IPS-18a (cell line): ENCODE data around the gene ZNF22.
A peak's percentile ranks its signal among the peaks of the same experiment; 100 is the strongest.

Experiments used
- H3K27ac ChIP-seq: one replicate; pipeline ENCODE4 v1.5.1; 2013; ENCODE audit warnings: low read length
- H3K27me3 ChIP-seq: one replicate; pipeline ENCODE4 v1.6.1; 2013; ENCODE audit warnings: mild to moderate bottlenecking, low read length; ENCODE audit not compliant: control insufficient read depth, insufficient read depth
- H3K36me3 ChIP-seq: one replicate; pipeline ENCODE4 v1.6.1; 2013; ENCODE audit warnings: low read depth, low read length; ENCODE audit not compliant: control insufficient read depth
- H3K4me1 ChIP-seq: one replicate; pipeline ENCODE4 v1.6.1; 2013; ENCODE audit warnings: low read depth, low read length; ENCODE audit not compliant: control insufficient read depth
- H3K4me3 ChIP-seq: one replicate; pipeline ENCODE4 v1.5.1; 2013; ENCODE audit warnings: low read length
- H3K9ac ChIP-seq: one replicate; pipeline ENCODE4 v1.6.1; 2013; ENCODE audit warnings: mild to moderate bottlenecking, low read length, moderate library complexity
- H3K9me3 ChIP-seq: one replicate; pipeline ENCODE4 v1.6.1; 2013; ENCODE audit warnings: low read depth, low read length; ENCODE audit not compliant: control insufficient read depth

ZNF22 gene

DNA sequence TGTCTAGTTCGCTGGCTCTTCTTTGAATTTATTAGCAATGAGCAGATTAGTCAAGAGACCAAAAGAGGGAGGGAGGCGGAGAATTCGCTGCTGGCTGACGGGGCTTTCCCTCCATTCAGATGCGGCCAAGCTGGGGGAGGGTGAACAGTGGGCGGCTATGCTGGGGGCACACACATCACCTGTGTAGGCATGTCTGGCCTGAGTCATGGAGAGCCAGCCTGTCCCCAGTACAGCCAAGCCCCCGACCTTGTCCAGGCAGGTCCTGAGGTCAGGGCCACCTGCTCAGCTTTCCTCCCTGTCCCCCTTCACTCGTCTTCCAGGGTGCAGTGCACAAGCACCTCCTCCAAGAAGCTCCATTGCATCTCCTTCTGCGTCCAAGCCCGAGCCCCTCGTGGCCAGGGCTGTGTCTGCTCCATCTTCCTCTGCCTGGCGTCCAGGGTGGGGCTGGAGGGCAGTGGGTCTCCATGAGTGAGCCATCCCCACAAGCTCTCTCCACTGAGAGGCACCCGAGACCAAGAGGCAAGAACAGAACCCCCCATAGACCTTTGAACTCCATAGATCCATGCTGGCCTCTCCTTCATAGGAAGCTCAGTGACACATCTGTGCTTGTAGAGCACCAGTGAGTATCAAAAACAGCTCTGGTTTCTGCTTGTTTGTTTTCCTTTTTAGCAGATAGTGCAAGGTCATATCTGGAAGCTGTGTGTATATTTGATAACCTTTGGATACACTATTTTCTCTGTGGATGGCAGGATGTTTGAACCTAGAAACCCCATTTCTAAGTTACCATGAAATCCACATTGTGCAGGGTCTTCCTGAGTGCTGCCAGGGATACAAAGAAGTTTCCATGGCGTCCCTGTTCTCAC, 20.2 kb upstream of the ZNF22 start:
- Histone ChIP-seq H3K27ac (no peak overlapping the region), H3K4me1 (peaks cover 50% of the 10 kb centered on the region), H3K9me3 (no peaks in the 10 kb centered on the region), H3K9ac (no peak overlapping the region), H3K27me3 (no peaks in the 10 kb centered on the region), H3K4me3 (peak overlapping the region; percentile 9), H3K36me3 (no peaks in the 10 kb centered on the region)

GRCh38 chr10:44981172-44982113, 19.3 kb upstream of the ZNF22 start:
- Histone ChIP-seq H3K9me3 (no peaks in the 10 kb centered on the region), H3K4me3 (no peak overlapping the region), H3K36me3 (no peaks in the 10 kb centered on the region), H3K9ac (no peak overlapping the region), H3K27me3 (no peaks in the 10 kb centered on the region), H3K4me1 (peaks cover 50% of the 10 kb centered on the region), H3K27ac (no peak overlapping the region)

DNA sequence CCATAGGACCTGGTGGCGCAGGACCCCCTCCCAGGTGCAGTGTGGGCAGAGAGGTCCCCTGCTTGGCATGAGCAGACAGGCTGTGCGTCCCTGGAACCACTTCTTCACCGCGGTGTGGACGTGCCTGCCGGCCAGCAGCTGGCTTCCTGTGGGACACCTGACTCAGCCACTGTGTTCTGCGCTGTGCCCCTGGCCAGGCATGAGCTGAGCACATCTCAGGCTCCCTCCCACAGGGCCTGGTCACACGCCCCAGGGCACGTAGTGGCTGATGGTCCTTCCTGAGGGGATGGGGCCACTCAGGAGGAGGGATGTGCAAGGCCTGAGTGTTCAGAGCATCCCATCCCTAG, 18.6 kb upstream of the ZNF22 start:
- Histone ChIP-seq H3K27ac (no peak overlapping the region), H3K4me3 (no peak overlapping the region), H3K36me3 (no peaks in the 10 kb centered on the region), H3K9ac (no peak overlapping the region), H3K9me3 (no peaks in the 10 kb centered on the region), H3K27me3 (no peaks in the 10 kb centered on the region), H3K4me1 (peaks cover 53% of the 10 kb centered on the region)

DNA sequence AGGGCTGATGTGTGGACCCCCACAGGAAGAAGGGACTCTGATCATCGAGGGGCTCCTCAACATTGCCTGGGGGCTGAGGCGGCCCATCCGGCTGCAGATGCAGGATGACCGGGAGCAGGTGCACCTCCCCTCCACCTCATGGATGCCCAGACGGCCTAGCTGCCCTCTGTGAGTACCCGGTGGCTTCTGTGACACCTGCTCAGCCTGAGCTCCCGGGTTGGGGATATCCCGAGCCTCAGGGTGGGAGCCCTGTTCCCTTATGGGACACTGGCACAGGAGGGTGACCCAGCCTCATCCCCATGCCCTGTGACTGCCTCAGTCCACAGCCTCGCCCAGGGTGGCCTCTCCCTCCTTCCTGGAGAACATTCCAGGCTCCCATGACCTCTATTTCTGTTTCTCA, 18.2 kb upstream of the ZNF22 start:
- no peak overlapping the region for H3K27ac ChIP-seq

GRCh38 chr10:44983066-44983894, 17.4 kb upstream of the ZNF22 start:
- Histone ChIP-seq H3K9ac (no peak overlapping the region), H3K9me3 (no peaks in the 10 kb centered on the region), H3K27ac (no peak overlapping the region), H3K4me1 (peaks cover 52% of the 10 kb centered on the region), H3K27me3 (no peaks in the 10 kb centered on the region), H3K4me3 (no peak overlapping the region), H3K36me3 (no peaks in the 10 kb centered on the region)

More for the DNA sequence above, 18.2 kb upstream of the ZNF22 start:
- H3K9ac ChIP-seq, result no peak overlapping the region
- H3K27me3 ChIP-seq, result no peaks in the 10 kb centered on the region
- no peak overlapping the region for H3K4me3 ChIP-seq
- H3K9me3 ChIP-seq, result no peaks in the 10 kb centered on the region
- no peaks in the 10 kb centered on the region for H3K36me3 ChIP-seq
- peaks cover 53% of the 10 kb centered on the region for H3K4me1 ChIP-seq

- Histone ChIP-seq H3K9ac (no peak overlapping the region), H3K4me3 (no peak overlapping the region), H3K9me3 (no peaks in the 10 kb centered on the region), H3K27ac (no peak overlapping the region), H3K4me1 (peaks cover 46% of the 10 kb centered on the region), H3K27me3 (no peaks in the 10 kb centered on the region), H3K36me3 (no peaks in the 10 kb centered on the region)
Observed at GRCh38 chr10:44983895-44984278, 16.8 kb upstream of the ZNF22 start.

DNA sequence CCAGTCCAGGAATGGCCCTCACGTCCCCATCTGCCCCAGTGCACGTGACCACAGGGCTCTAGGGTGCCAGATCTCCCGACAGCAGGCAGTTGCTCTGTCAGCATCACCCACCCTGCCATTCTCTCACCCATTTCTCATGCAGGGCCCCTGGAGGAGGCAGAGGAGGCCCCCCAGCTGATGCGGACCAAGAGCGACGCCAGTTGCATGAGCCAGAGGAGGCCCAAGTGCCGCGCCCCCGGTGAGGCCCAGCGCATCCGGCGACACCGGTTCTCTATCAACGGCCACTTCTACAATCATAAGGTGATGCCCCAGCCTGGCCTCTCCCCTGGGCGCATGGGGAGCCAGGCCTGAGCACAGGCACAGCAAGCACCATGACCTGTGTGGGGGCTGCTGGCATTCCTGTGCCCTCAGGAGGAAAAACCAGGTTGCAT, 16.0 kb upstream of the ZNF22 start:
- peaks cover 45% of the 10 kb centered on the region for H3K4me1 ChIP-seq
- H3K27ac ChIP-seq, result no peak overlapping the region
- no peak overlapping the region for H3K9ac ChIP-seq
- H3K9me3 ChIP-seq, result no peaks in the 10 kb centered on the region
- H3K36me3 ChIP-seq, result no peaks in the 10 kb centered on the region
- no peak overlapping the region for H3K4me3 ChIP-seq
- H3K27me3 ChIP-seq, result no peaks in the 10 kb centered on the region

DNA sequence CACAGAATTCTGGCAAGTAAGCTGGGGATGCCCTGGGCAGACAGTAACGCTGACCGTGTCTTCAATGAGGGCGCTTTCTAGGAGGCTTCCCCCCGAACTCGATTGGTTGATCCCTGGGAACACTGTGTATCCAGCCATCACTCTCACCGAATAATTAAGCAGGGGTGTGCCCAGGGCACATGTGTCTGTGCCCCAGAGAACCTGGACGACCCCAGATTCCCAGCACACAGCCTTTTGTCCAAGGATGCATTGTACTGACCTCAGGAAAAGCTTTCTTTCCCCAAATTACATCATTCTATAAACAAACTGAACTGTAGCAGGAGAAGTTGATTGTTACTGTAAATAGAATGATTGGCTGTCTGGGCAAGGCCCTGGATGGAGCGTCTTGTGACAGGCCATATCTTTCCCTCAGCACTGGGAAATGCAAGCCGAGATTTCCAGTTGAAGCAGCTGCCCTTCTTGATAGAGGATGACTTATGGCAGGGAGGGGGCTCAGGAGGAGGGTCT, 15.5 kb upstream of the ZNF22 start:
- Histone ChIP-seq H3K27ac (no peak overlapping the region), H3K4me3 (no peak overlapping the region), H3K36me3 (no peaks in the 10 kb centered on the region), H3K4me1 (peaks cover 45% of the 10 kb centered on the region), H3K9me3 (no peaks in the 10 kb centered on the region), H3K9ac (no peak overlapping the region), H3K27me3 (no peaks in the 10 kb centered on the region)

DNA sequence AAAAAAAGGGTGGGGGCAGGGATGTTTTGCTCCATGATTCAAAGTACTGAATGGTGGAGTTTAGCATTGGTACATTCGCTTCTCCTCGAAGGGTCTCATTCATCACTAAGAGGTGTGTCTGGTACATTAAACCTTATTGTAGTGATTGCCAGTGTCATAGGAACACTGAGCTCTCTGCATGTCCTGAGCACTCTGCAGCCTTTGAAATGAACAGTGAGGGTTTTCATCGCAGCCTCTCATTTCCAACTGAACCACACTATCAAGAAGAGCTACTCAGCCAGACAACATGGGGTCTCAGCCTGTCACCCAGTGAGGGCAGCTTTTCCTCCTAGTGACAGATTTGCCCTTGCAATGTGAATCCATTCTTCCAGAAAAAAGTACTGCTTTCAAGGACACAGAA, 14.5 kb upstream of the ZNF22 start:
- peaks cover 43% of the 10 kb centered on the region for H3K4me1 ChIP-seq

DNA sequence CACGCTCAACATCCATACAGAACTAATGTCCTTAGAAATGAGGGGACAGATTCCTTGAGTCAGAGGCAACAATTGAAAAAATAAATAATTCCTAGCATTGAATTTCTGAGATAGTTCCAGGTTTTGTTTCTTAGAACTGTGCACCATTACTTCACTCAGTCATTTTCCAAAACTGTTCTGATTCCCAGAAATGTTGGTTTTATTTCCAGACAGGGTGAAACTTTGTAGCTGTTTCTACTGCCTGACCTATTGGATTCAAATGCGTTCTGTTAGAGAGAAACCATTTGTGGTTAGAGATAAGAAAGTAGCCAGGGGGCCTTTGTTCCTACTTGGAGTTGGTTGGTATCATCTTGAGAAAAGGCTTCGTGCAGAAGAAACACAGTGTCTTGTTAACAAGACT, 14.1 kb upstream of the ZNF22 start:
- Histone ChIP-seq H3K9me3 (no peaks in the 10 kb centered on the region), H3K4me1 (peaks cover 48% of the 10 kb centered on the region), H3K36me3 (no peaks in the 10 kb centered on the region), H3K9ac (no peak overlapping the region), H3K4me3 (no peak overlapping the region), H3K27ac (no peak overlapping the region), H3K27me3 (no peaks in the 10 kb centered on the region)

More for the DNA sequence above, 14.5 kb upstream of the ZNF22 start:
- Histone ChIP-seq H3K27ac (no peak overlapping the region), H3K9ac (no peak overlapping the region), H3K36me3 (no peaks in the 10 kb centered on the region), H3K9me3 (no peaks in the 10 kb centered on the region), H3K4me3 (no peak overlapping the region), H3K27me3 (no peaks in the 10 kb centered on the region)
